ENCODE results near the gene NAA80.

DNA sequence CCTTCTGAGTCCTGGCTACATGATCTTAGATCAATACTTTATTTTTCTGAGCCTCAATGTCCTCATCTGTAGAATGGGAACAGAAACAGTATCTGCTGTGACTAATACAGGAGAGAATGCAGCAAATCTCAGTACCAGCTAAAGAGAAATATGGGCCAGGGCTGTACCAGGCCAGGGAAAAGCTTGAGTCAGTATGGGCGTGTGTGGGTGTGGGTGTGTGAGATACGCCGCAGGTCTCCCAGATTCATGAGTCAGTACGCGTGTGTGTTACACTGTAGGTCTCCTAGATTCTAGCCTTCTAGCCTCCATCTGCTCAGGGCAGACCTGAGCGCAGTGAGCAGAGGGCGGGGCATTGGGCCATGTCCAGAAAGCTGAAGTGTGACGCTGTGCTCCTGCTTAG is 48.0 kb downstream of the NAA80 start:
- TF ChIP-seq POLR2A (IDR thresholded peaks at IDR 0.05) = no peak
- TF ChIP-seq, protein P1, sequence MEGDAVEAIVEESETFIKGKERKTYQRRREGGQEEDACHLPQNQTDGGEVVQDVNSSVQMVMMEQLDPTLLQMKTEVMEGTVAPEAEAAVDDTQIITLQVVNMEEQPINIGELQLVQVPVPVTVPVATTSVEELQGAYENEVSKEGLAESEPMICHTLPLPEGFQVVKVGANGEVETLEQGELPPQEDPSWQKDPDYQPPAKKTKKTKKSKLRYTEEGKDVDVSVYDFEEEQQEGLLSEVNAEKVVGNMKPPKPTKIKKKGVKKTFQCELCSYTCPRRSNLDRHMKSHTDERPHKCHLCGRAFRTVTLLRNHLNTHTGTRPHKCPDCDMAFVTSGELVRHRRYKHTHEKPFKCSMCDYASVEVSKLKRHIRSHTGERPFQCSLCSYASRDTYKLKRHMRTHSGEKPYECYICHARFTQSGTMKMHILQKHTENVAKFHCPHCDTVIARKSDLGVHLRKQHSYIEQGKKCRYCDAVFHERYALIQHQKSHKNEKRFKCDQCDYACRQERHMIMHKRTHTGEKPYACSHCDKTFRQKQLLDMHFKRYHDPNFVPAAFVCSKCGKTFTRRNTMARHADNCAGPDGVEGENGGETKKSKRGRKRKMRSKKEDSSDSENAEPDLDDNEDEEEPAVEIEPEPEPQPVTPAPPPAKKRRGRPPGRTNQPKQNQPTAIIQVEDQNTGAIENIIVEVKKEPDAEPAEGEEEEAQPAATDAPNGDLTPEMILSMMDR (IDR thresholded peaks at IDR 0.05) = no peak
- TF ChIP-seq EP300 (IDR thresholded peaks at IDR 0.05) = no peak
